ENCODE measurements around the gene OARD1. TPM values are rescaled to one million over a fixed set of nuclear protein-coding genes. Genes with fewer than 3 reads are reported as not detected.
A peak's percentile ranks its signal among the peaks of the same experiment; 100 is the strongest.

The OARD1 gene
- total RNA-seq, 1 donor = 7.2 TPM

- DNase-seq (ENCODE audit: insufficient read length, low spot score, missing footprints) = peak; percentile 38
- Histone ChIP-seq H3K4me3 (ENCODE audit: insufficient read depth, low read length) (no peak within 1 kb of the TSS), H3K27ac (ENCODE audit: low read depth, low read length) (no peak within 1 kb of the TSS), H3K4me1 (ENCODE audit: insufficient read depth, low read length) (no peaks in the 10 kb centered on the region), H3K27me3 (ENCODE audit: insufficient read depth, low read length) (no peaks in the 10 kb centered on the region), H4K20me1 (ENCODE audit: insufficient read depth, low read length) (no peaks in the 10 kb centered on the region), H2AFZ (ENCODE audit: low read length) (no peak within 1 kb of the TSS), H3K79me2 (ENCODE audit: insufficient read depth, low read length) (no peaks in the 10 kb centered on the region), H3K36me3 (ENCODE audit: insufficient read depth, low read length) (no peaks in the 10 kb centered on the region), H3K9me3 (ENCODE audit: low read depth, low read length) (no peaks in the 10 kb centered on the region), H3K4me2 (ENCODE audit: insufficient read depth, low read length) (no peak within 1 kb of the TSS)
- TF ChIP-seq CTCF (IDR thresholded peaks at IDR 0.05; ENCODE audit: extremely low read depth, low read depth, low read length) = no peak
Observed at GRCh38 chr6:41042226-41043055, 29.7 kb downstream of the OARD1 start, which contains the start of gene TSPO2. TSS of gene TSPO2 (plus strand) at chr6:41042467. CDS start at chr6:41042986, 519 bp downstream.

GRCh38 chr6:41040940-41041536 lies 31.1 kb downstream of the OARD1 start:
- Histone ChIP-seq H3K27ac (ENCODE audit: low read depth, low read length) (no peak overlapping the region), H4K20me1 (ENCODE audit: insufficient read depth, low read length) (no peaks in the 10 kb centered on the region), H3K27me3 (ENCODE audit: insufficient read depth, low read length) (peaks cover 3% of the 10 kb centered on the region), H3K36me3 (ENCODE audit: insufficient read depth, low read length) (no peaks in the 10 kb centered on the region), H3K4me2 (ENCODE audit: insufficient read depth, low read length) (no peak overlapping the region), H3K9me3 (ENCODE audit: low read depth, low read length) (no peaks in the 10 kb centered on the region), H3K4me3 (ENCODE audit: insufficient read depth, low read length) (no peak overlapping the region), H3K79me2 (ENCODE audit: insufficient read depth, low read length) (no peaks in the 10 kb centered on the region), H3K4me1 (ENCODE audit: insufficient read depth, low read length) (no peaks in the 10 kb centered on the region), H2AFZ (ENCODE audit: low read length) (no peak overlapping the region)
- peak; percentile 26 for DNase-seq (ENCODE audit: insufficient read length, low spot score, missing footprints)
- TF ChIP-seq CTCF (IDR thresholded peaks at IDR 0.05; ENCODE audit: extremely low read depth, low read depth, low read length) = no peak

- no peak for TF ChIP-seq CTCF (IDR thresholded peaks at IDR 0.05; ENCODE audit: extremely low read depth, low read depth, low read length)
- Histone ChIP-seq H3K27me3 (ENCODE audit: insufficient read depth, low read length) (peaks cover 3% of the 10 kb centered on the region), H3K9me3 (ENCODE audit: low read depth, low read length) (no peaks in the 10 kb centered on the region), H3K4me1 (ENCODE audit: insufficient read depth, low read length) (no peaks in the 10 kb centered on the region), H3K27ac (ENCODE audit: low read depth, low read length) (no peak overlapping the region), H2AFZ (ENCODE audit: low read length) (no peak overlapping the region), H3K79me2 (ENCODE audit: insufficient read depth, low read length) (no peaks in the 10 kb centered on the region), H3K4me3 (ENCODE audit: insufficient read depth, low read length) (no peak overlapping the region), H3K36me3 (ENCODE audit: insufficient read depth, low read length) (no peaks in the 10 kb centered on the region), H3K4me2 (ENCODE audit: insufficient read depth, low read length) (no peak overlapping the region), H4K20me1 (ENCODE audit: insufficient read depth, low read length) (no peaks in the 10 kb centered on the region)
- DNase-seq (ENCODE audit: insufficient read length, low spot score, missing footprints) = peak; percentile 73
Observed at GRCh38 chr6:41040101-41040939, 31.8 kb downstream of the OARD1 start.

Data from osteoblast (primary cell).